CD4-positive, alpha-beta T cell (primary cell): ENCODE results near the gene KRTAP5-2. TPM values are rescaled to one million over a fixed set of nuclear protein-coding genes. Genes with fewer than 3 reads are reported as not detected.
A peak's percentile ranks its signal among the peaks of the same experiment; 100 is the strongest.

Experiments used
- ATAC-seq: fragments of 200-7000 bp; cut with Tn5 transposase; one replicate; pipeline ENCODE4 v1.10.0; 2022; ENCODE audit warnings: mild to moderate bottlenecking; ENCODE audit not compliant: poor library complexity
- CTCF ChIA-PET: fragments of 350-600 bp; sonication (Branson Sonifier 250); formaldehyde crosslinking; loops from one replicate; lab custom pipeline; 2021; ENCODE audit warnings: antibody characterized with exemption, inconsistent platforms; lab: Charles Lee
- POLR2A ChIA-PET: fragments of 350-600 bp; sonication (Branson Sonifier 250); formaldehyde crosslinking; loops from one replicate; lab custom pipeline; 2021; ENCODE audit warnings: antibody characterized with exemption, inconsistent platforms; lab: Charles Lee
- DNase-seq, 14 experiments: peaks; one replicate each; pipeline ENCODE4 v3.0.0-alpha.2; 2013 to 2020; ENCODE audit warnings: mixed read lengths in 2 of 14
- H3K27ac ChIP-seq, 2 donors: one replicate each; pipeline versions ENCODE4 v1.5.1 to v1.7.0; 2013; ENCODE audit warnings: low read length in 2 of 2, low read depth in 1 of 2, mild to moderate bottlenecking in 1 of 2
- H3K27me3 ChIP-seq, 2 experiments: 1 replicate in 1 of 2; 2 replicates in 1 of 2; pipeline versions ENCODE4 v1.6.1 to v1.7.0; 2013; ENCODE audit warnings: low read length in 2 of 2, control low read depth in 1 of 2, mild to moderate bottlenecking in 1 of 2, moderate library complexity in 1 of 2; ENCODE audit not compliant: insufficient read depth in 2 of 2, control insufficient read depth in 1 of 2
- H3K36me3 ChIP-seq: one replicate; pipeline ENCODE4 v1.6.1; 2013; ENCODE audit warnings: low read length, control low read depth; ENCODE audit not compliant: insufficient read depth
- H3K4me1 ChIP-seq: one replicate; pipeline ENCODE4 v1.6.1; 2013; ENCODE audit warnings: low read length, control low read depth; ENCODE audit not compliant: insufficient read depth
- H3K4me3 ChIP-seq: one replicate; pipeline ENCODE4 v1.5.1; 2013; ENCODE audit warnings: mild to moderate bottlenecking, low read length, moderate library complexity
- H3K9me3 ChIP-seq, 2 experiments: 1 replicate in 1 of 2; 2 replicates in 1 of 2; pipeline versions ENCODE4 v1.6.1 to v1.7.0; 2013; ENCODE audit warnings: low read length in 2 of 2, mild to moderate bottlenecking in 2 of 2, control low read depth in 1 of 2, moderate library complexity in 1 of 2; ENCODE audit not compliant: control insufficient read depth in 1 of 2, insufficient read depth in 1 of 2
- H3K27ac Mint-ChIP-seq: one replicate; pipeline ENCODE4 v1.8.0; 2020; ENCODE audit warnings: mixed read lengths
- H3K27me3 Mint-ChIP-seq: one replicate; pipeline ENCODE4 v1.8.0; 2021; ENCODE audit warnings: mixed read lengths
- H3K36me3 Mint-ChIP-seq: one replicate; pipeline ENCODE4 v1.8.0; 2021; ENCODE audit warnings: low read depth, mixed read lengths
- H3K4me1 Mint-ChIP-seq: one replicate; pipeline ENCODE4 v1.8.0; 2021; ENCODE audit warnings: low read depth, mixed read lengths
- H3K4me3 Mint-ChIP-seq: one replicate; pipeline ENCODE4 v1.8.0; 2020; ENCODE audit warnings: mild to moderate bottlenecking, mixed read lengths
- H3K9me3 Mint-ChIP-seq: one replicate; pipeline ENCODE4 v1.8.0; 2020; ENCODE audit warnings: mixed read lengths
- CTCF ChIP-seq: fragments of 200-600 bp; IDR thresholded peaks from one replicate; pipeline ENCODE4 v1.8.0; 2022; ENCODE audit warnings: antibody characterized with exemption, mild to moderate bottlenecking
- intact Hi-C, 2 experiments: fragments of 100-400 bp; cut with DNase I in 1 of 2; cut with micrococcal nuclease in 1 of 2; formaldehyde crosslinking; loops; one replicate each; pipeline versions ENCODE4 v1.15.1 to v1.9.0; 2023 to 2025; cut with DNase I, micrococcal nuclease
- total RNA-seq, 174 experiments: library from RNA in 2 of 174; stranded (reverse) in 2 of 174; gene quantifications; one replicate each; pipeline ENCODE4 v1.2.3 and lab custom pipeline; 2021 to 2026

KRTAP5-2 gene
- total RNA-seq, 2 experiments from 2014 or later: not detected

GRCh38 chr11:1573077-1573902, 24.8 kb downstream of the KRTAP5-2 start:
- peak overlapping the region; percentile 89 for H3K27ac Mint-ChIP-seq
- ATAC-seq: peak; percentile 13
- CTCF ChIA-PET: interaction anchor here (1.1 to 3.0 kb wide), 7 partner anchors 16 to 59 kb away, joined by 3 to 83 read pairs (median 9); no protein-coding TSS in a partner anchor

GRCh38 chr11:1572197-1573076, 25.7 kb downstream of the KRTAP5-2 start, which contains the start of gene DUSP8:
DUSP8 (minus strand) TSS chr11:1572271; CDS start chr11:1565826, 6,445 bp downstream.
- Mint-ChIP-seq H3K9me3 (no peaks in the 10 kb centered on the region), H3K36me3 (no peaks in the 10 kb centered on the region), H3K4me3 (peak within 1 kb of the TSS; percentile 88), H3K27ac (peak within 1 kb of the TSS; percentile 89), H3K27me3 (no peaks in the 10 kb centered on the region), H3K4me1 (peaks cover 24% of the 10 kb centered on the region)
- ATAC-seq (peak; percentile 55), DNase-seq (peak; percentile 92 to 99 (median 94))
- H3K36me3 ChIP-seq: no peaks in the 10 kb centered on the region
- TF ChIP-seq CTCF: no peak
- ChIA-PET POLR2A (interaction anchor here (0.6 to 3.2 kb wide), 4 partner anchors 17 to 370 kb away, joined by 4 to 22 read pairs (median 4); partner anchors contain the start of gene LSP1), CTCF (interaction anchor here (2.6 to 3.0 kb wide), 3 partner anchors 17 to 58 kb away, joined by 9 to 83 read pairs (median 22); no protein-coding TSS in a partner anchor)
- no peaks in the 10 kb centered on the region for H3K27me3 ChIP-seq
- intact Hi-C loops: loop anchor here (2.0 to 10.0 kb wide), 7 partner anchors 120 to 728 kb away; partner anchors contain the start of genes AP2A2 (in 1 of the 2), CTSD (in 1 of the 2), POLR2L (in 1 of the 2) and TOLLIP (in 1 of the 2)
- H3K4me1 ChIP-seq: peaks cover 45% of the 10 kb centered on the region
- peak within 1 kb of the TSS; percentile 80 to 82 for H3K27ac ChIP-seq
- H3K9me3 ChIP-seq: no peaks in the 10 kb centered on the region
- peak within 1 kb of the TSS; percentile 56 for H3K4me3 ChIP-seq

More at GRCh38 chr11:1573077-1573902, 24.8 kb downstream of the KRTAP5-2 start:
- POLR2A ChIA-PET: interaction anchor here (0.9 to 3.2 kb wide), 6 partner anchors 11 to 278 kb away, joined by 3 to 34 read pairs (median 4); partner anchors contain the start of gene KRTAP5-1
- Mint-ChIP-seq H3K4me3 (peak overlapping the region; percentile 87), H3K9me3 (no peaks in the 10 kb centered on the region), H3K27me3 (no peaks in the 10 kb centered on the region), H3K4me1 (peaks cover 24% of the 10 kb centered on the region), H3K36me3 (no peaks in the 10 kb centered on the region)
- peaks cover 43% of the 10 kb centered on the region for H3K4me1 ChIP-seq
- H3K36me3 ChIP-seq: no peaks in the 10 kb centered on the region
- TF ChIP-seq CTCF: no peak
- H3K27me3 ChIP-seq: no peaks in the 10 kb centered on the region
- peak in 6 of 14 experiments; percentile 11 to 78 (median 51) for DNase-seq
- H3K27ac ChIP-seq: peak overlapping the region; percentile 80 to 82
- peak overlapping the region; percentile 56 for H3K4me3 ChIP-seq
- intact Hi-C loops: loop anchor here (2.0 to 10.0 kb wide), 7 partner anchors 121 to 728 kb away; partner anchors contain the start of genes AP2A2 (in 1 of the 2), CTSD (in 1 of the 2), POLR2L (in 1 of the 2) and TOLLIP (in 1 of the 2)
- H3K9me3 ChIP-seq: peaks cover 2 to 3% of the 10 kb centered on the region in 2 experiments
